Smooth muscle cell (in vitro differentiated cells): Measurements from ENCODE around the gene MRTFA. TPM values are rescaled to one million over a fixed set of nuclear protein-coding genes. Genes with fewer than 3 reads are reported as not detected.

ENCODE experiments used
- DNase-seq: peaks from one replicate; lab custom pipeline; 2025; ENCODE audit not compliant: unreplicated experiment; lab: John Stamatoyannopoulos, UW
- H2AFZ ChIP-seq: fragments of 200-600 bp; sonication (generic); 2 replicates; pipeline ENCODE4 v1.6.0; 2016; ENCODE audit warnings: antibody characterized with exemption, low read depth, mild to moderate bottlenecking
- H3F3A ChIP-seq: fragments of 200-600 bp; sonication (generic); 2 replicates; pipeline ENCODE4 v1.6.0; 2017; ENCODE audit warnings: antibody characterized with exemption, low read depth
- H3K27ac ChIP-seq: fragments of 200-600 bp; sonication (generic); 2 replicates; pipeline ENCODE4 v1.5.1; 2016; ENCODE audit warnings: low read depth, mild to moderate bottlenecking
- H3K27me3 ChIP-seq: fragments of 200-600 bp; sonication (generic); 2 replicates; pipeline ENCODE4 v1.6.1; 2016; ENCODE audit warnings: low read depth, mild to moderate bottlenecking
- H3K36me3 ChIP-seq: fragments of 200-600 bp; sonication (generic); 2 replicates; pipeline ENCODE4 v1.5.1; 2016; ENCODE audit warnings: low read depth
- H3K4me1 ChIP-seq: fragments of 200-600 bp; sonication (generic); 2 replicates; pipeline ENCODE4 v1.5.1; 2016; ENCODE audit warnings: low read depth
- H3K4me2 ChIP-seq: fragments of 200-600 bp; sonication (generic); 2 replicates; pipeline ENCODE4 v1.6.0; 2016; ENCODE audit warnings: mild to moderate bottlenecking
- H3K4me3 ChIP-seq: fragments of 200-600 bp; sonication (generic); 2 replicates; pipeline ENCODE4 v1.5.1; 2016; ENCODE audit warnings: mild to moderate bottlenecking
- H3K79me2 ChIP-seq: fragments of 200-600 bp; sonication (generic); 2 replicates; pipeline ENCODE4 v1.6.0; 2016; ENCODE audit warnings: low read depth, mild to moderate bottlenecking
- H3K9ac ChIP-seq: fragments of 200-600 bp; sonication (generic); 2 replicates; pipeline ENCODE4 v1.6.0; 2016; ENCODE audit warnings: low read depth
- H3K9me3 ChIP-seq: fragments of 200-600 bp; sonication (generic); replicated peaks from 2 replicates; pipeline ENCODE4 v1.5.1; 2016; ENCODE audit warnings: low read depth
- H4K20me1 ChIP-seq: fragments of 200-600 bp; sonication (generic); 2 replicates; pipeline ENCODE4 v1.6.0; 2016; ENCODE audit warnings: low read depth
- WGBS: methylation state at CpG from one replicate; pipeline ENCODE4 v1.1.7; 2016; ENCODE audit warnings: low lambda C conversion rate; 5-methylcytosine and 5-hydroxymethylcytosine counted together
- polyA plus RNA-seq: library from polyadenylated mRNA; unstranded; fragments of >200 nt; fragmentation: Nextera tagmentation; extraction: Ambion mirVana; gene quantifications from 2 replicates; pipeline ENCODE4 v1.2.1, GENCODE V29; 2016
- total RNA-seq: library from RNA; depleted of rRNA; stranded (reverse); fragments of >200 nt; gene quantifications from 2 replicates; pipeline ENCODE4 v1.2.3, GENCODE V29; 2014
- TF ChIP-seq, protein P1 (sequence below): fragments of 200-600 bp; sonication (generic); IDR thresholded peaks from 2 replicates; pipeline ENCODE4 v1.5.1; 2017; ENCODE audit warnings: borderline replicate concordance, mild to moderate bottlenecking, antibody characterized with exemption; ENCODE audit not compliant: insufficient read depth, poor library complexity, severe bottlenecking

The MRTFA gene
- total and polyA plus RNA-seq, 2 experiments from 2014 or later = 25.5 to 41.7 TPM

DNA sequence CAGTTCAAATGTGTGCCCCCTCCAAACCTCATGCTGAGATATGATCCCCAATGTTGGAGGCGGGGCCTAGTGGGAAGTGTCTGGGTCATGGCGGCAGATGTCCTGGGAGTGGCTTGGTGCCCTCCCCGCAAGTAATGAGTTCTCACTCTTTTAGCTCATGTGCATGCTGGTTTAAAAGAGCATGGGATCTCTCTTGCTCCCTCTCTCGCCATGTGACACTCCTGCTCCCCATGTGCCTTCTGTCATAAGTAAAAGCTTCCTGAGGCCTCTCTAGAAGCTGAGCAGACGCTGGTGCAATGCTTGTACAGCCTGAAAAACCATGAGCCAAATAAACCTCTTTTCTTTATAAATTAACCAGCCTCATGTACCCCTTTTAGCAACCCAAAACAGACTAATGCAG, 167.3 kb downstream of the MRTFA start:
- no peaks in the 10 kb centered on the region for H3F3A ChIP-seq
- H3K4me3 ChIP-seq = no peak overlapping the region
- H3K9me3 ChIP-seq = no peaks in the 10 kb centered on the region
- no peak overlapping the region for H3K27ac ChIP-seq
- H3K36me3 ChIP-seq = no peaks in the 10 kb centered on the region
- no peaks in the 10 kb centered on the region for H3K4me1 ChIP-seq
- TF ChIP-seq, protein P1, sequence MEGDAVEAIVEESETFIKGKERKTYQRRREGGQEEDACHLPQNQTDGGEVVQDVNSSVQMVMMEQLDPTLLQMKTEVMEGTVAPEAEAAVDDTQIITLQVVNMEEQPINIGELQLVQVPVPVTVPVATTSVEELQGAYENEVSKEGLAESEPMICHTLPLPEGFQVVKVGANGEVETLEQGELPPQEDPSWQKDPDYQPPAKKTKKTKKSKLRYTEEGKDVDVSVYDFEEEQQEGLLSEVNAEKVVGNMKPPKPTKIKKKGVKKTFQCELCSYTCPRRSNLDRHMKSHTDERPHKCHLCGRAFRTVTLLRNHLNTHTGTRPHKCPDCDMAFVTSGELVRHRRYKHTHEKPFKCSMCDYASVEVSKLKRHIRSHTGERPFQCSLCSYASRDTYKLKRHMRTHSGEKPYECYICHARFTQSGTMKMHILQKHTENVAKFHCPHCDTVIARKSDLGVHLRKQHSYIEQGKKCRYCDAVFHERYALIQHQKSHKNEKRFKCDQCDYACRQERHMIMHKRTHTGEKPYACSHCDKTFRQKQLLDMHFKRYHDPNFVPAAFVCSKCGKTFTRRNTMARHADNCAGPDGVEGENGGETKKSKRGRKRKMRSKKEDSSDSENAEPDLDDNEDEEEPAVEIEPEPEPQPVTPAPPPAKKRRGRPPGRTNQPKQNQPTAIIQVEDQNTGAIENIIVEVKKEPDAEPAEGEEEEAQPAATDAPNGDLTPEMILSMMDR = no peak
- H3K27me3 ChIP-seq = no peaks in the 10 kb centered on the region
- peaks cover 98% of the 10 kb centered on the region for H3K79me2 ChIP-seq
- no peak overlapping the region for H2AFZ ChIP-seq
- H3K9ac ChIP-seq = no peak overlapping the region
- no peak overlapping the region for H3K4me2 ChIP-seq
- DNase-seq = no peak
- peaks cover 84% of the 10 kb centered on the region for H4K20me1 ChIP-seq
- 95% methylated on average over 5 of the region's 5 CpGs for WGBS

DNA sequence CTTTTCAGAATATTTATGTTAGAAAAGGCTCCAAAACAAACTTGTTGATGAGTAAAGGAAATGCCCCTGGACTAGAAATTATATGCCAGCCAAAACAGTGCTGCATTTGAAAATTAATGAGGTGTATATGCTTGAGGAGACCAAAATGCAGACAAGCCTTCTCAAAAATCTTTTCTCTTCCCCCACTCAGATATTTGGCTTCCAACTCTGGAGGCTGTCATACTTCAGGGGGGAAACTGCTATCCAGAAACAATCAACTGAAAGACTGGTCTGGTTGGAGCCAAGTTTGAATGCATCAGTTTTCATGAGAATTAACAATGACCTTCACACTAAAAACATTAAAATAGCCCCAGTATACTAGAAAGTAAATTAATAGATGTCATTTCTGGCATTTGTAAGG, 167.9 kb downstream of the MRTFA start:
- Histone ChIP-seq H3K4me1 (no peaks in the 10 kb centered on the region), H3K9me3 (no peaks in the 10 kb centered on the region), H3K79me2 (peaks cover 97% of the 10 kb centered on the region)

DNA sequence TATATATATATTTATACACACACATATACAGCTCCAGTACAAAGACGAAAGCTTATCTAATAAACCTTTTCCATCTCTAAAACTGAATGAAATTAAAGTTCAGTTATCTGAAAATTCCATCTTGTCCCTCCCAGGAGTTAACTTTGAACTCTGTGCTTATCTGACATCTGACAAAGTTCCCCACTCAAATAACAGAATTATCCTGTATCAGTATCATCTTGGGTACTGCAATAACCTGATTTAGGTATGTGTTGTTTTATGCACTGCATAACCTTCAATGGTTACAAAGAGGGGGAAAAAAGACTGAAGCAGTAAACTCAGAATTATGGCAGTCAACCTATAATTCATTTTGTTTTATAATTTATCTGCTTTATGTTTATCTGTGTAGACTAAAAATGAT, 169.5 kb downstream of the MRTFA start:
- Histone ChIP-seq H3K27me3 (no peaks in the 10 kb centered on the region), H3K4me3 (no peak overlapping the region), H3K36me3 (no peaks in the 10 kb centered on the region), H4K20me1 (peaks cover 81% of the 10 kb centered on the region), H3K27ac (peak overlapping the region; percentile 23), H3K9ac (no peak overlapping the region), H3K4me1 (no peaks in the 10 kb centered on the region), H3F3A (no peaks in the 10 kb centered on the region), H3K9me3 (no peaks in the 10 kb centered on the region), H3K4me2 (no peak overlapping the region), H3K79me2 (peaks cover 93% of the 10 kb centered on the region), H2AFZ (no peak overlapping the region)
- 94% methylated on average over 1 of the region's 1 CpG for WGBS
- TF ChIP-seq, protein P1 = no peak
- DNase-seq = no peak

More for the DNA sequence above, 167.9 kb downstream of the MRTFA start:
- Histone ChIP-seq H3F3A (no peaks in the 10 kb centered on the region), H2AFZ (no peak overlapping the region), H3K36me3 (no peaks in the 10 kb centered on the region), H4K20me1 (peaks cover 82% of the 10 kb centered on the region), H3K9ac (no peak overlapping the region), H3K4me3 (no peak overlapping the region), H3K27ac (no peak overlapping the region), H3K4me2 (no peak overlapping the region), H3K27me3 (no peaks in the 10 kb centered on the region)
- no peak for DNase-seq
- TF ChIP-seq, protein P1 = no peak

DNA sequence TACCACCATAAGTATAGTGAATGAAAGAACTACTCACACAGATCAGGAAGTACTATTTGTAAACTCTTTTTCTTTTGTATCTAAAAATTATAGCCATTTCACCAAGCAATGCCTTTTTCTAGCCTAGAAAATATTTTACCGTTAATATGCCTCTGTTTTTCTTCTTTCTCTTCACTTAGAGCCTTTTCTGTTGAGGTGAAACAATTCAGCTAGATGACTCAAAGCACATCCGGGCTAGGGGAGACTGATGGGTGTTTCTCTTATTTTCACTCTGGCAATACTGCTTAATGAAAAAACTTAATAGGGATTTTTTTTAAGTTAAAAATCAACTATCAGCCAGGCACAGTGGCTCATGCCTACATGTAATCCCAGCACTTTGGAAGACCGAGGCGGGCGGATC, 172.8 kb downstream of the MRTFA start:
- Histone ChIP-seq H3F3A (no peaks in the 10 kb centered on the region), H3K9ac (no peak overlapping the region), H3K4me1 (no peaks in the 10 kb centered on the region), H3K79me2 (peaks cover 87% of the 10 kb centered on the region), H3K27ac (no peak overlapping the region), H2AFZ (no peak overlapping the region), H3K27me3 (no peaks in the 10 kb centered on the region), H3K9me3 (no peaks in the 10 kb centered on the region), H3K36me3 (peaks cover 4% of the 10 kb centered on the region), H4K20me1 (peaks cover 95% of the 10 kb centered on the region), H3K4me3 (no peak overlapping the region), H3K4me2 (no peak overlapping the region)
- TF ChIP-seq, protein P1 = no peak
- WGBS = 95% methylated on average over 5 of the region's 5 CpGs
- no peak for DNase-seq
